IPS DF 6.9 (cell line): ENCODE results near the gene FLAD1.
"Not testable (repeated sequence)": the region's sequence is repeated elsewhere in the genome, so short reads cannot be mapped to it uniquely, and the experiment has no call there.

Experiments used
- DNase-seq: peaks from one replicate; pipeline ENCODE4 v3.0.0-alpha.2; 2013; ENCODE audit warnings: low read depth, low spot score
- H3K27ac ChIP-seq: one replicate; pipeline ENCODE4 v1.5.1; 2013; ENCODE audit warnings: low read length, control low read depth
- H3K27me3 ChIP-seq: 2 replicates; pipeline ENCODE4 v1.6.1; 2013; ENCODE audit warnings: mild to moderate bottlenecking, low read length; ENCODE audit not compliant: control insufficient read depth, insufficient read depth
- H3K36me3 ChIP-seq: 2 replicates; pipeline ENCODE4 v1.6.1; 2013; ENCODE audit warnings: low read length; ENCODE audit not compliant: control insufficient read depth, insufficient read depth
- H3K4me1 ChIP-seq: 2 replicates; pipeline ENCODE4 v1.6.1; 2013; ENCODE audit warnings: low read length; ENCODE audit not compliant: control insufficient read depth, insufficient read depth
- H3K4me3 ChIP-seq: 2 replicates; pipeline ENCODE4 v1.5.1; 2013; ENCODE audit warnings: mild to moderate bottlenecking, low read length
- H3K9me3 ChIP-seq: 2 replicates; pipeline ENCODE4 v1.6.1; 2013; ENCODE audit warnings: low read length, inconsistent platforms; ENCODE audit not compliant: control insufficient read depth, insufficient read depth
- WGBS: extraction: QIAGEN DNeasy Blood & Tissue Kit; methylation state at CpG from one replicate; pipeline ENCODE4 v1.1.7; 2013; ENCODE audit warnings: mixed read lengths, missing lambda C conversion rate; ENCODE audit not compliant: insufficient read length, insufficient coverage; 5-methylcytosine and 5-hydroxymethylcytosine counted together

The FLAD1 gene

DNA sequence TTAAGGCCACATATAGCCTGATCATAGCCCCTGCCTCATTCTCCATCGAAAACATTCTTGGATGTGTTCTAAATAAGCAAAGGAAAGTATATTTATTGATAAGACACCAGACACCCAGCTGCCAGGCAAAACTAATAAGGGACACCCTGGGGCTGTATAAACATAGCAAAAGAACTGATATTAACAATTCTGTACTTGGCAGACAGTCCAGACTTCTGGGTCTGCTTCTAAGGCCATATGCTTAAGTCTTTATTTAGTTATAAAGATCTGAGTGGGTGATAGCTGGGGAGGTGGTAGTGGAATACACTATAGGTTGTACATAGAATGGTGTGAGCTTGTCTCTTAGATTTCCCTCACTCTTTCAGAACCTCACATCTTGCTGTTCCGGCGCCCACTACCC is 4.8 kb upstream of the FLAD1 start:
- H3K27ac ChIP-seq, result no peak overlapping the region
- DNase-seq, result no peak
- no CpG with 5 or more reads among the region's 3 CpGs for WGBS
- no peaks in the 10 kb centered on the region for H3K27me3 ChIP-seq
- no peaks in the 10 kb centered on the region for H3K4me1 ChIP-seq
- peaks cover 6% of the 10 kb centered on the region; the same call in 1 of the 2 replicates for H3K36me3 ChIP-seq
- no peak overlapping the region for H3K4me3 ChIP-seq
- H3K9me3 ChIP-seq, result no peaks in the 10 kb centered on the region

DNA sequence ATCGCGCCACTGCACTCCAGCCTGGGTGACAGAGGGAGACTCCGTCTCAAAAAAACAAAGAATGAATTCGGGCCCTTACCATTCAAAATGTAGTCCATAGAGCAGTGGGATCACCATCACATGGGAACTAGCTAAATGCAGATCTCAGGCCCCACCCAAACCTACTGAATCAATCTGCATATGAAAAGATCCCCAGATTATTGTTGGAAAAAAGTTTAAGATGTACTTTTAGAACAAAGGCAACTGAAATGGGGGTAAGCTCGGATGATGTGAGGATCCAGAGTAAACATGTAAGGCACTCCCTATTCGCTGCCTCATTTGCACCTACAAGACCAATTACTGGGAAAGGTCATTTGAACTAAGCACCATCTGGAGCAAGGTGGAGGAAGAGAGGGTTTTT is 803 bp upstream of the FLAD1 start:
- no CpG with 5 or more reads among the region's 6 CpGs for WGBS
- Histone ChIP-seq H3K9me3 (no peaks in the 10 kb centered on the region), H3K36me3 (peaks cover 6% of the 10 kb centered on the region; the same call in 1 of the 2 replicates), H3K4me1 (no peaks in the 10 kb centered on the region), H3K27ac (no peak overlapping the region), H3K4me3 (peak overlapping the region; percentile 23; the same call in 1 of the 2 replicates), H3K27me3 (no peaks in the 10 kb centered on the region)
- no peak for DNase-seq

DNA sequence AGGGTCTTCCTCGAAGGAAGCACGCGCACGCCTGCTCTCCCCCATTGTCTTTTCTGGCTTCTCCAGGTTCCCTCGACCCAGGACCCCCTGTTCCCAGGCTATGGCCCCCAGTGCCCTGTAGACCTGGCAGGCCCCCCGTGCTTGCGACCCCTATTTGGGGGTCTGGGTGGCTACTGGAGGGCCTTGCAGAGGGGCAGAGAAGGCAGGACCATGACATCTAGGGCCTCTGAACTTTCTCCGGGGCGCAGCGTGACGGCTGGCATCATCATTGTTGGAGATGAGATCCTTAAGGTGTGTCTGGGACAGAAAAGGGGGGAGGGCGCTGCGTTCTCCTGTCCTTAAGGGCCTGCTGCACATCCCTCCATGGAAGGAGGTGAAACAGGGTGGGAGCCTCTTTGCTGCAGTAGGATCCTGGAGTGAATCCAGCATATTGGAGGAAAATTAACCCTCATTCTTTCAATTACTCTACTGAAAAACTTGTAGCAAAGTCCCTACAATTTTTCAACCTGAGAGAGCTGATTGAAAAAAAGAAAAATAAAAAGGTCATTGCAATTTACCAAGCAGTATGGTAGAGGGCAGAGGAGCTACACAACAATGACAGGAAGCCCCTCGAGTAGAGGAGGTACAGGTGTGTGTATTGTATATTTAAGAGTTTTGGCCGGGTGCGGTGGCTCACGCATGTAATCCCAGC is 777 bp downstream of the FLAD1 start:
- H3K27me3 ChIP-seq, result no peaks in the 10 kb centered on the region
- no CpG with 5 or more reads among the region's 17 CpGs for WGBS
- H3K27ac ChIP-seq, result no peak overlapping the region
- H3K36me3 ChIP-seq, result peaks cover 16% of the 10 kb centered on the region
- DNase-seq, result no peak
- H3K9me3 ChIP-seq, result no peaks in the 10 kb centered on the region
- peak overlapping the region; percentile 88; the same call in 1 of the 2 replicates for H3K4me3 ChIP-seq
- no peaks in the 10 kb centered on the region for H3K4me1 ChIP-seq

DNA sequence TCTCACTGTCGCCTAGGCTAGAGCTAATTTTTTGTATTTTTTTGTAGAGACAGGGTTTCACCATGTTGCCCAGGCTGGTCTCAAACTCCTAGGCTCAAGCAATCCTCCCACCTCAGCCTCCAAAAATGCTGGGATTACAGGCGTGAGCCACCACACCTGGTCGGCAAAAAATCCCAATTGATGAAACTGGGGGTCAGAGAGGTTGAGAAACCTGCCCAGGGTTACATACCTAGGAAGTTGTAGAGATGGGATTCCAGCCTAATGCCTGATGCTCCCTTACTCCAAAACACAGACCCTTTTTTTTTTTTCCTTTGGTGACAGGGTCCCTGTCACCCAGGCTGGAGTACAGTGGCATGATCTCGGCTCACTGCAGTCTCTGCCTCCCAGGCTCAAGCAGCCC is 3.6 kb downstream of the FLAD1 start:
- not testable (repeated sequence) for H3K9me3 ChIP-seq, H3K4me1 ChIP-seq, H3K4me3 ChIP-seq, H3K27ac ChIP-seq, DNase-seq, H3K27me3 ChIP-seq
- H3K36me3 ChIP-seq, result peaks cover 22% of the 10 kb centered on the region
- no CpG with 5 or more reads among the region's 4 CpGs for WGBS

DNA sequence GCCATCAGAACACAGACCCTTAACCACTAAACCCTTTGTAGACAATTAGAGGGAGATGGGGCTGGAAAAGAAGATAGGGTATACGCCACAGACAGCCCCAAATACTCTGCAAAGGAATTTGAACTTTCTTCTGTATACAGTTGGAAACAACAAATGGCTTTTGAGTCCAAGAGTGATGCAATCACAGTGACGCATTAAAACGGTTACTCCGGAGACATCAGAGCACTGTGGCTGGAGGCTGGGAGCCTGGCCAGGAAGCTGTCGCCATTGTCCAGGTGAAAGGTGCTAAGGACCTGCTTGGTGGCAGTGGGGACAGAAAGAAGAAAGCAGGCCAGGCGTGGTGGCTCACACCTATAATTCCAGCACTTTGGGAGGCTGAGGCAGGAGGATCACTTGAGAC is 4.2 kb downstream of the FLAD1 start:
- DNase-seq, result no peak
- WGBS, result no CpG with 5 or more reads among the region's 6 CpGs
- H3K4me3 ChIP-seq, result no peak overlapping the region
- no peak overlapping the region for H3K27ac ChIP-seq
- H3K27me3 ChIP-seq, result no peaks in the 10 kb centered on the region
- no peaks in the 10 kb centered on the region for H3K4me1 ChIP-seq
- H3K9me3 ChIP-seq, result no peaks in the 10 kb centered on the region
- peaks cover 22% of the 10 kb centered on the region for H3K36me3 ChIP-seq

DNA sequence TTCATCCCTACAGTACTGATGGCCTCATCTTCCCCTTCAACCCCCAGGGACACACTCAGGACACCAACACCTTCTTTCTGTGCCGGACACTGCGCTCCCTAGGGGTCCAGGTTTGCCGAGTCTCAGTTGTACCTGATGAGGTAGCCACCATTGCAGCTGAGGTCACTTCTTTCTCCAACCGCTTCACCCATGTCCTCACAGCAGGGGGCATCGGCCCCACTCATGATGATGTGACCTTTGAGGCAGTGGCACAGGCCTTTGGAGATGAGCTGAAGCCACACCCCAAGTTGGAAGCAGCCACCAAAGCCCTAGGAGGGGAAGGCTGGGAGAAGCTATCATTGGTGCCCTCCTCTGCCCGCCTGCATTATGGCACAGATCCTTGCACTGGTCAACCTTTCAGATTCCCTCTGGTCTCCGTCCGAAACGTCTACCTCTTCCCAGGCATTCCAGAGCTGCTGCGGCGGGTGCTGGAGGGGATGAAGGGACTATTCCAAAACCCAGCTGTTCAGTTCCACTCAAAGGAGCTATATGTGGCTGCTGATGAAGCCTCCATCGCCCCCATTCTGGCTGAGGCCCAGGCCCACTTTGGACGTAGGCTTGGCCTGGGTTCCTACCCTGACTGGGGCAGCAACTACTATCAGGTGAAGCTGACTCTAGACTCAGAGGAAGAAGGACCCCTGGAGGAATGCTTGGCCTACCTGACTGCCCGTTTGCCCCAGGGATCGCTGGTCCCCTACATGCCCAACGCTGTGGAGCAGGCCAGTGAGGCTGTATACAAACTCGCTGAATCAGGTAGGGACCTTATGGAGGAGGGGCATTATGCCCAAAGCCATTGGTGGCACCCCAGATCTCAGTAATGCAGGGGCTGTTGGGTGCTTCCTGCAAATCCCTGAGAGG is 5.2 kb downstream of the FLAD1 start:
- H3K4me3 ChIP-seq, result no peak overlapping the region
- no peak for DNase-seq
- no CpG with 5 or more reads among the region's 17 CpGs for WGBS
- H3K9me3 ChIP-seq, result no peaks in the 10 kb centered on the region
- H3K4me1 ChIP-seq, result no peaks in the 10 kb centered on the region
- H3K27ac ChIP-seq, result no peak overlapping the region
- no peaks in the 10 kb centered on the region for H3K27me3 ChIP-seq
- H3K36me3 ChIP-seq, result peaks cover 22% of the 10 kb centered on the region

DNA sequence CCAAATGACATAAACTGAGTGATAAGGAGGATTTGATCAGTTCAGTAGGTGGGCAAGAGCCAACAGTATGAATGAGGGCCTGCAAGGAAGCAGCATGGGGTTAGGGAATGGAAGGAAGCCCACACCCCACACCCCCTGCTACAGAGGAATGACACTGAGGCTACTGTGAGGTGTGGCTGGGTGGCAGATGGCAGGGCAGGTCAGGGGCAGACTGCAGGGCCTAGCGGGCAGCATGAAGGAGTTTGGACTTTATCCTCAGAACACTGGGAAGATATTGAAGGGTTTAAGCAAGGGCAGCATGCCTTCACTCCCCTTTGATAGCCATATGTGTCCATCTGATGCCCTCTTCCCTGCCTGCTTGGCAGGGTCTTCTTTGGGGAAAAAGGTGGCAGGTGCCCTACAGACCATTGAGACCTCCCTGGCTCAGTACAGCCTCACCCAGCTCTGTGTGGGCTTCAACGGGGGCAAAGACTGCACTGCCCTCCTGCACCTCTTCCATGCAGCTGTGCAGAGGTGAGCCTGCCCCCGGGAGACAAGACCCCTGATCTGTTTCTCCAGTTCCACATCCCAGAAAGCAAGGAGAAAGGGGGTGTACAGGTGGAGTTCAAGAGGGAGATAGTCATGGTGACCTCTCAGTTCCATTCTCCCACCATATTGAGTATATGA is 6.2 kb downstream of the FLAD1 start:
- Histone ChIP-seq H3K4me3 (no peak overlapping the region), H3K4me1 (no peaks in the 10 kb centered on the region), H3K27me3 (no peaks in the 10 kb centered on the region), H3K9me3 (no peaks in the 10 kb centered on the region), H3K27ac (no peak overlapping the region), H3K36me3 (peaks cover 22% of the 10 kb centered on the region)
- no peak for DNase-seq
- WGBS, result no CpG with 5 or more reads among the region's 3 CpGs

DNA sequence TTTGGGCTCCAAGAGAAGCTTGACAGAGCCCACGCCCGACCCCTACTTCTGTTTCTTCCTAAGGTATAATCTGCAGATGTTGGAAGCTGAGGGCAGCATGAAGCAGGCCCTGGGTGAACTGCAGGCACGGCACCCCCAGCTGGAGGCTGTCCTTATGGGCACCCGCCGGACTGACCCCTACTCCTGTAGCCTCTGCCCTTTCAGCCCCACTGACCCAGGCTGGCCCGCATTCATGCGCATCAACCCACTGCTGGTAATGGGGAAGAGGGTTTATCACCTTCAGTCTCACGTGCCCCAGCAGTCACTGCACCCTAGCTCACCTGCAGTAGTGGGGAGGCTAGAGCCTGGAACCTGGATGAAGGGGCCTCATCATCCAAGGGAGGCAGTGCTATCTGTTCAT is 7.1 kb downstream of the FLAD1 start:
- no peak overlapping the region for H3K27ac ChIP-seq
- no peak overlapping the region for H3K4me3 ChIP-seq
- H3K4me1 ChIP-seq, result no peaks in the 10 kb centered on the region
- H3K36me3 ChIP-seq, result peaks cover 22% of the 10 kb centered on the region
- H3K9me3 ChIP-seq, result no peaks in the 10 kb centered on the region
- DNase-seq, result no peak
- H3K27me3 ChIP-seq, result no peaks in the 10 kb centered on the region
- WGBS, result no CpG with 5 or more reads among the region's 8 CpGs

DNA sequence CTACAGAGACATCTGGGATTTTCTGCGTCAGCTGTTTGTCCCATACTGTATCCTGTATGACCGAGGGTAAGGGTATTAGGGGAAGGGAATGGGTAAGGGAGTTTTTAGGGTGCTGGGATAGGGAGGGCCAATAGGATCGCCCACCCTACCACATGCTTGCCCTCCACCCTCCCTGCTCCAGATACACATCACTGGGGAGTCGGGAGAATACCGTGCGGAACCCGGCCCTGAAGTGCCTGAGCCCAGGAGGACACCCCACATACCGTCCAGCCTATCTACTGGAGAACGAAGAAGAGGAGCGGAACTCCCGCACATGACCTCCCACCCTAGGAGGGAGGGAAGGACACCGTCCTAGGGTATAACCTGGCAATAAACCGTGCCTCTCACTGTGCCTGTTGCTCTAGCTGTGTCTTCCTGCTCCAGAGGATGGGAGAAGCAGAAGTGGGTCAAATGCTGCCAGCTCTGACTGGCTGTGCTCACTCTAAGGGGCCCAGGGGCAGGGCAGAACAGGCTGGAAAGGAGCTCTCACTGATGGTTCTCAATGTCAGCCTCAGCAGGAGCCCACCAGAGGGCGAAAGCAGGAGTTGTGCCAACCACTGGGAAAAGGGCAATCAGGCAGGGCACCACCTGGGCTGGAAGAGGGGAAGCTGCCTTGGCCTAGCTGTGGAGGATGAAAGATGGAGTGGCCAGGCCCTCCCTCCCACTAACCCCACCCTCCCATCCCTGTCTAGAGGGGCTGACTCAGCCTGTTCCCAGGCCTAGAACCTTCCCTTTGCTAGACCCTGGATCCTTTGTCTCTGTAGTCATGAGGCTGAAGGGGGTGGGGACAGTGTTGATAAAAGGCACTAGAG is 9.8 kb downstream of the FLAD1 start:
- Histone ChIP-seq H3K27ac (no peak overlapping the region), H3K27me3 (no peaks in the 10 kb centered on the region), H3K36me3 (peaks cover 20% of the 10 kb centered on the region), H3K4me1 (no peaks in the 10 kb centered on the region), H3K4me3 (no peak overlapping the region), H3K9me3 (no peaks in the 10 kb centered on the region)
- WGBS, result no CpG with 5 or more reads among the region's 14 CpGs
- no peak for DNase-seq
